ENCODE measurements around the gene MYO16. TPM values are rescaled to one million over a fixed set of nuclear protein-coding genes. Genes with fewer than 3 reads are reported as not detected.

The MYO16 gene
- total and polyA plus RNA-seq, 12 donors: 0.29 to 5.9 (median 1.4) TPM

DNA sequence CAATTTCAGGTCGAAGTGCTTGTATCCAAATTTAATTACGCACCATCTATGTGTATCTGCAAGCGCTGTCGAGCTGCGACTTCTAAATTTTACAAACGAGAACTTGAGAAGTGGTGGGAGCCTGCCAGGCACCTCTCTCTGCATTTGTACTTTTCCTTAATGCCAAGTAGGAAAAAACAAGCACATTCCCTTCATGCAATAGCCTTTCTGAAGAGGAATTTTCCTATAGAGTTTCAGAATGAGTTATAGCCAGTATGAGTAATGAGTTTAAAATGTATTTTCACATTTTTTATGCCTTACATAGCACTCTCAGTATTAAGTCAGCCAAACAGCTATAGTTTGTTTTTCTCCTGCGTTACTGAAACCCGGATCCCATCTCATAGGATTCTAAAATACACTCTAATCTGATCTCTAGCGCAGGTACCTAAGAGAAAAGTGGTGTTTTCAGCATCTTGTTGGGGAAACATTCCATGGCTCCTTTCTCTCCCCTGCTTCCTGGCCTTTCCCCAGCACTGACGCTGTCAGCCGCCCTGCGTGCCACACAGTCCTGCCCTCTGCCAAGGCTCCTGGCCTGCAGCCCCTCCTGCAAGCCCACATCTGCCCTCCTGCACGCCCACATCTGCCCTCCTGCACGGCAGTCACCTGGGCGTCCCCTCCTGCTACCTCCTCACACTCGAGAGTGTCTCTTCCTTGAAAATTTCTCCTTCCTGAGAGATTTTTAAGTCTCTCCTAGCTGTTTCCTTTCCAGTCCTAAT, 526.9 kb downstream of the MYO16 start:
- Histone ChIP-seq H3K27me3 (peaks cover 0 to 10% (median 0%) of the 10 kb centered on the region in 7 donors), H3K27ac (peak overlapping the region in 4 of 10 donors; percentile 20 to 61 (median 29)), H3K4me3 (no peak overlapping the region), H3K4me1 (peaks cover 0 to 19% (median 7%) of the 10 kb centered on the region in 9 donors), H3K9me3 (no peaks in the 10 kb centered on the region), H3K36me3 (no peaks in the 10 kb centered on the region)
- 49 to 54% methylated on average over 16 of the region's 16 CpGs for WGBS, 2 donors
- peak; percentile 34 to 54 for DNase-seq
- intact Hi-C loops (cut with DNase I): no loop called here
- ATAC-seq: peak in 7 of 8 donors; percentile 49 to 89 (median 83)
- TF ChIP-seq CTCF (IDR thresholded peaks at IDR 0.05): no peak

- no peak overlapping the region for H3K27ac ChIP-seq
- DNase-seq (no peak), ATAC-seq (peak in 1 of 8 donors; percentile 35)
- WGBS, 2 donors: 64 to 70% methylated on average over 5 of the region's 5 CpGs
- intact Hi-C loops (cut with DNase I): no loop called here
- H3K4me1 ChIP-seq: peaks cover 0 to 19% (median 7%) of the 10 kb centered on the region in 9 donors
- no peaks in the 10 kb centered on the region for H3K9me3 ChIP-seq
- no peak overlapping the region for H3K4me3 ChIP-seq
- TF ChIP-seq CTCF (IDR thresholded peaks at IDR 0.05): no peak
- H3K36me3 ChIP-seq: no peaks in the 10 kb centered on the region
- H3K27me3 ChIP-seq: peaks cover 0 to 10% (median 0%) of the 10 kb centered on the region in 7 donors
Observed at GRCh38 chr13:109157275-109157674, 527.9 kb downstream of the MYO16 start.

DNA sequence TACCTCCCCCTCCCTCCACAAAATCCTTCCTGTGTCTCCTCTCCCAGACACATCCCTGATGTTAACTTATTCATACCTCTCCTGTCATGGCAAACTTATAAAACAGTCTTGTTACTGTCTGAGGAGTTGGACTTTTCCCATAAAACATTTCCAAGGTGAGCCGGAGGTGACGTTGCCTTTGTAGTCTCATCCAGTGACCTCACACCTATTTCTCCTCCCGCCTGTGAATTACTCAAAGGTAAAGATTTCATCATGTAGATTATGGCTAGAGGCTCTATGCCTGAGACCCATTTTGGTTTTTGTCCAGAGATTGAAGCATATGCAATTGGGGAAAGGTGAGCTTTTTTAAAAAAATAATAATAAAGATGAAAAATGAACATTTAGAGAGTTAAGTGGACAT, 529.0 kb downstream of the MYO16 start:
- Histone ChIP-seq H3K27ac (no peak overlapping the region), H3K27me3 (peaks cover 0 to 10% (median 0%) of the 10 kb centered on the region in 7 donors), H3K4me3 (no peak overlapping the region), H3K36me3 (no peaks in the 10 kb centered on the region), H3K9me3 (no peaks in the 10 kb centered on the region), H3K4me1 (peaks cover 0 to 19% (median 7%) of the 10 kb centered on the region in 9 donors)
- intact Hi-C loops (cut with DNase I): no loop called here
- TF ChIP-seq CTCF (IDR thresholded peaks at IDR 0.05): no peak
- no peak for DNase-seq
- ATAC-seq: no peak
- 93 to 96% methylated on average over 3 of the region's 3 CpGs for WGBS, 2 donors

DNA sequence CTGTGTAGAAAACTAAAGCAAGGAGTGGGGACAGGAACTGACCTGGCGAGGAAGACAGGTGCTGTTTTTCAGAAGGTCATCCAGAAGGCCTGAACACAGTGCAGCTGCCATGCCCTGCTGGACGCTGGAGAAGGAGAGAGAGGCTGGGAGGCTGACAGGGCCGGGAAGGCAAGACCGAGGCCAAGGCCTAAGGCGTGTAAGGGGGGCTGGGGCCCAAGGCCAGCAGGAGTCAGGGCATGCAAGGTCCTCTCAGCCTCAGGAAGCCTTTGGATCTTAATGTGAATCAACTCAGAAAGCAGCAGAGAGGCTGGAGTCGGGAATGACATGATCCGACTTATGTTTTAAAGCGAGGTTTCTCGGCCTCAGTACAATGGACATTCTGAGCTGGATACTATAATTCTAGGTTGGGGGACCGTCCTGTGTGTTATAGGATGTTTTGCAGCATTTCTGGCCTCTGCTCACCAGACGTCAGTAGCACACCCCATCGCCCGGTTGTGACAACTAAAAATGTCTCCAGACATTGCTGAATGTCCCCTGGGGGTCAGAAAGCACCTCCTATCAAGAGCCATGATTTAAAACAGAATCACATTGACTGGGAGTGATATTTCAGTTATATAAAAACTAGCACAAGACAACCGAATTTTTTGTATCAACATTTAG, 530.4 kb downstream of the MYO16 start:
- Histone ChIP-seq H3K4me1 (peaks cover 0 to 19% (median 3%) of the 10 kb centered on the region in 9 donors), H3K36me3 (no peaks in the 10 kb centered on the region), H3K27ac (no peak overlapping the region), H3K4me3 (no peak overlapping the region), H3K27me3 (peaks cover 0 to 10% (median 0%) of the 10 kb centered on the region in 7 donors), H3K9me3 (no peaks in the 10 kb centered on the region)
- intact Hi-C loops (cut with DNase I): no loop called here
- DNase-seq (no peak), ATAC-seq (no peak)
- WGBS, 2 donors: 82 to 86% methylated on average over 14 of the region's 14 CpGs
- no peak for TF ChIP-seq CTCF (IDR thresholded peaks at IDR 0.05)
